H9 (cell line): Measurements from ENCODE around the gene SLC39A7. TPM values are rescaled to one million over a fixed set of nuclear protein-coding genes. Genes with fewer than 3 reads are reported as not detected.

ENCODE experiments used
- DNase-seq: peaks from one replicate; pipeline ENCODE4 v3.0.0-alpha.2; 2017
- H2AFZ ChIP-seq: one replicate; pipeline ENCODE4 v1.6.1; 2013; ENCODE audit warnings: mild to moderate bottlenecking, low read length, control low read depth, moderate library complexity
- H2AK5ac ChIP-seq: 2 replicates; pipeline ENCODE4 v1.6.1; 2013; ENCODE audit warnings: low read length, control low read depth, mixed read lengths; ENCODE audit not compliant: insufficient read length
- H2BK120ac ChIP-seq: one replicate; pipeline ENCODE4 v1.6.1; 2013; ENCODE audit warnings: low read depth, mild to moderate bottlenecking, low read length, control low read depth, inconsistent platforms; ENCODE audit not compliant: poor library complexity, severe bottlenecking
- H2BK12ac ChIP-seq: 2 replicates; pipeline ENCODE4 v1.6.1; 2013; ENCODE audit warnings: low read length, control low read depth, mixed read lengths, low read depth; ENCODE audit not compliant: insufficient read length
- H2BK15ac ChIP-seq: 2 replicates; pipeline ENCODE4 v1.6.1; 2013; ENCODE audit warnings: low read depth, low read length, control low read depth
- H2BK20ac ChIP-seq: one replicate; pipeline ENCODE4 v1.6.1; 2013; ENCODE audit warnings: low read depth, mild to moderate bottlenecking, low read length, control low read depth, inconsistent platforms; ENCODE audit not compliant: poor library complexity, severe bottlenecking
- H2BK5ac ChIP-seq: 2 replicates; pipeline ENCODE4 v1.6.1; 2013; ENCODE audit warnings: low read length, control low read depth, mixed read lengths; ENCODE audit not compliant: insufficient read length
- H3K14ac ChIP-seq: 2 replicates; pipeline ENCODE4 v1.6.1; 2013; ENCODE audit warnings: low read length, control low read depth; ENCODE audit not compliant: insufficient read depth
- H3K18ac ChIP-seq: 2 replicates; pipeline ENCODE4 v1.6.1; 2013; ENCODE audit warnings: low read depth, mild to moderate bottlenecking, mixed read lengths, low read length, control low read depth; ENCODE audit not compliant: insufficient read length
- H3K23ac ChIP-seq: 2 replicates; pipeline ENCODE4 v1.6.1; 2013; ENCODE audit warnings: low read length, control low read depth, mixed read lengths, low read depth; ENCODE audit not compliant: insufficient read length
- H3K23me2 ChIP-seq: 2 replicates; pipeline ENCODE4 v1.6.1; 2013; ENCODE audit warnings: low read depth, mild to moderate bottlenecking, mixed read lengths, low read length, control low read depth; ENCODE audit not compliant: insufficient read length, poor library complexity, severe bottlenecking
- H3K27ac ChIP-seq: 2 replicates; pipeline ENCODE4 v1.5.1; 2013; ENCODE audit warnings: low read length, control low read depth, mixed read lengths, low read depth; ENCODE audit not compliant: insufficient read length
- H3K27me3 ChIP-seq: 2 replicates; pipeline ENCODE4 v1.6.1; 2013; ENCODE audit warnings: low read length, control low read depth, inconsistent platforms; ENCODE audit not compliant: insufficient read depth
- H3K4ac ChIP-seq: 2 replicates; pipeline ENCODE4 v1.6.1; 2013; ENCODE audit warnings: low read depth, mild to moderate bottlenecking, control low read depth, inconsistent platforms, low read length, moderate library complexity
- H3K4me1 ChIP-seq: 2 replicates; pipeline ENCODE4 v1.6.1; 2013; ENCODE audit warnings: low read length, control low read depth, inconsistent platforms; ENCODE audit not compliant: insufficient read depth
- H3K4me2 ChIP-seq: 2 replicates; pipeline ENCODE4 v1.6.1; 2013; ENCODE audit warnings: low read length, control low read depth, mixed read lengths; ENCODE audit not compliant: insufficient read length, insufficient read depth
- H3K56ac ChIP-seq: 2 replicates; pipeline ENCODE4 v1.6.1; 2013; ENCODE audit warnings: low read depth, mild to moderate bottlenecking, mixed read lengths, low read length, control low read depth; ENCODE audit not compliant: insufficient read length
- H3K79me1 ChIP-seq: 2 replicates; pipeline ENCODE4 v1.6.1; 2013; ENCODE audit warnings: low read depth, mild to moderate bottlenecking, moderate library complexity, low read length, control low read depth, inconsistent platforms; ENCODE audit not compliant: insufficient read depth, poor library complexity, severe bottlenecking
- H3K79me2 ChIP-seq: 2 replicates; pipeline ENCODE4 v1.6.1; 2013; ENCODE audit warnings: low read length, control low read depth, inconsistent platforms; ENCODE audit not compliant: insufficient read depth
- H3K9ac ChIP-seq: 2 replicates; pipeline ENCODE4 v1.6.1; 2013; ENCODE audit warnings: low read length, control low read depth, mixed read lengths; ENCODE audit not compliant: insufficient read length; ENCODE audit errors: extremely low read depth
- H3K9me3 ChIP-seq: one replicate; pipeline ENCODE4 v1.6.1; 2013; ENCODE audit warnings: low read depth, low read length, inconsistent platforms; ENCODE audit not compliant: control insufficient read depth
- H3T11ph ChIP-seq: one replicate; pipeline ENCODE4 v1.6.1; 2013; ENCODE audit warnings: mild to moderate bottlenecking, low read length, control low read depth, inconsistent platforms
- H4K20me1 ChIP-seq: one replicate; pipeline ENCODE4 v1.6.1; 2013; ENCODE audit not compliant: control insufficient read depth, insufficient read length, insufficient read depth
- H4K5ac ChIP-seq: 2 replicates; pipeline ENCODE4 v1.6.1; 2013; ENCODE audit warnings: low read depth, mild to moderate bottlenecking, mixed read lengths, low read length, control low read depth; ENCODE audit not compliant: insufficient read length
- H4K8ac ChIP-seq: replicated peaks from 2 replicates; pipeline ENCODE4 v1.6.1; 2013; ENCODE audit warnings: low read length, control low read depth, mixed read lengths, low read depth; ENCODE audit not compliant: insufficient read length
- H4K91ac ChIP-seq: 2 replicates; pipeline ENCODE4 v1.6.1; 2013; ENCODE audit warnings: low read depth, mild to moderate bottlenecking, moderate library complexity, mixed read lengths, low read length, control low read depth; ENCODE audit not compliant: insufficient read length
- H3K27ac Mint-ChIP-seq, 3 experiments: 2 replicates in 2 of 3; 3 replicates in 1 of 3; pipeline ENCODE4 v1.8.0; 2020 to 2021; ENCODE audit warnings: mixed read lengths in 3 of 3, mild to moderate bottlenecking in 1 of 3, moderate library complexity in 1 of 3
- H3K27me3 Mint-ChIP-seq: 2 replicates; pipeline ENCODE4 v1.8.0; 2021; ENCODE audit warnings: low read depth, mild to moderate bottlenecking, moderate library complexity, mixed read lengths
- H3K36me3 Mint-ChIP-seq, 3 experiments: 2 replicates in 2 of 3; 3 replicates in 1 of 3; pipeline ENCODE4 v1.8.0; 2020 to 2021; ENCODE audit warnings: low read depth in 3 of 3, mixed read lengths in 3 of 3; ENCODE audit not compliant: insufficient read depth in 1 of 3
- H3K4me1 Mint-ChIP-seq, 2 experiments: 2 replicates each; pipeline ENCODE4 v1.8.0; 2020; ENCODE audit warnings: mixed read lengths in 2 of 2
- H3K4me3 Mint-ChIP-seq, 2 experiments: 2 replicates in 1 of 2; 3 replicates in 1 of 2; pipeline ENCODE4 v1.8.0; 2020 to 2021; ENCODE audit warnings: mild to moderate bottlenecking in 2 of 2, mixed read lengths in 2 of 2, moderate library complexity in 1 of 2
- H3K9me3 Mint-ChIP-seq, 2 experiments: 2 replicates in 1 of 2; 3 replicates in 1 of 2; pipeline ENCODE4 v1.8.0; 2020; ENCODE audit warnings: mild to moderate bottlenecking in 2 of 2, mixed read lengths in 2 of 2, moderate library complexity in 1 of 2
- CTCF ChIP-seq: fragments of 200-600 bp; sonication (generic); conservative IDR thresholded peaks from 3 replicates; pipeline ENCODE4 v1.8.0; 2021; ENCODE audit warnings: antibody characterized with exemption, mild to moderate bottlenecking
- WGBS: extraction: QIAGEN DNeasy Blood & Tissue Kit; methylation state at CpG from one replicate; pipeline ENCODE4 v1.1.7; 2013; ENCODE audit warnings: missing lambda C conversion rate, low lambda C conversion rate, mixed read lengths; ENCODE audit not compliant: insufficient read length; ENCODE audit errors: extremely low coverage; 5-methylcytosine and 5-hydroxymethylcytosine counted together
- total RNA-seq: library from RNA; stranded (reverse); gene quantifications from 2 replicates; pipeline ENCODE4 v1.2.1, GENCODE V29; 2021

Gene SLC39A7
- total RNA-seq, 1 experiment from 2014 or later = 107 TPM

- Histone ChIP-seq H4K91ac (no peak overlapping the region), H3T11ph (no peak overlapping the region), H3K27me3 (peaks cover 2% of the 10 kb centered on the region; the same call in 1 of the 2 replicates), H3K23ac (no peak overlapping the region), H3K14ac (no peak overlapping the region; the same call in 1 of the 2 replicates), H3K79me1 (no peaks in the 10 kb centered on the region), H2AFZ (no peak overlapping the region), H3K4ac (no peak overlapping the region), H2AK5ac (no peak overlapping the region), H3K9ac (no peak overlapping the region), H4K8ac (no peak overlapping the region), H3K23me2 (peaks cover 2% of the 10 kb centered on the region), H4K5ac (no peak overlapping the region), H3K79me2 (no peaks in the 10 kb centered on the region), H2BK12ac (no peak overlapping the region), H3K56ac (no peak overlapping the region), H2BK120ac (no peak overlapping the region), H2BK20ac (no peak overlapping the region), H3K27ac (no peak overlapping the region), H4K20me1 (peaks cover 3% of the 10 kb centered on the region), H2BK5ac (no peak overlapping the region), H2BK15ac (no peak overlapping the region), H3K4me2 (no peak overlapping the region), H3K4me1 (no peaks in the 10 kb centered on the region), H3K18ac (no peak overlapping the region), H3K9me3 (no peaks in the 10 kb centered on the region)
- no peaks in the 10 kb centered on the region for H3K9me3 Mint-ChIP-seq
- H3K4me3 Mint-ChIP-seq = no peak overlapping the region
- 0 out of 7 replicates have a peak overlapping the region, but pooled peaks of 1 of the 3 experiments have one; percentile 17 for H3K27ac Mint-ChIP-seq
- H3K36me3 Mint-ChIP-seq = no peaks in the 10 kb centered on the region
- peaks cover 14 to 15% of the 10 kb centered on the region in 2 experiments for H3K4me1 Mint-ChIP-seq
- H3K27me3 Mint-ChIP-seq = peaks cover 25% of the 10 kb centered on the region
- WGBS = no CpG with 5 or more reads among the region's 7 CpGs
- DNase-seq = no peak
- TF ChIP-seq CTCF = no peak
Observed at GRCh38 chr6:33166811-33167210, 33.9 kb upstream of the SLC39A7 start.
